GDM1 (cell line): Measurements from ENCODE around the gene CCDC124.
"Not testable (repeated sequence)": the region's sequence is repeated elsewhere in the genome, so short reads cannot be mapped to it uniquely, and the experiment has no call there.

Source experiments
- DNase-seq: peaks from one replicate; lab custom pipeline; 2025; lab: John Stamatoyannopoulos, UW

Gene CCDC124

DNA sequence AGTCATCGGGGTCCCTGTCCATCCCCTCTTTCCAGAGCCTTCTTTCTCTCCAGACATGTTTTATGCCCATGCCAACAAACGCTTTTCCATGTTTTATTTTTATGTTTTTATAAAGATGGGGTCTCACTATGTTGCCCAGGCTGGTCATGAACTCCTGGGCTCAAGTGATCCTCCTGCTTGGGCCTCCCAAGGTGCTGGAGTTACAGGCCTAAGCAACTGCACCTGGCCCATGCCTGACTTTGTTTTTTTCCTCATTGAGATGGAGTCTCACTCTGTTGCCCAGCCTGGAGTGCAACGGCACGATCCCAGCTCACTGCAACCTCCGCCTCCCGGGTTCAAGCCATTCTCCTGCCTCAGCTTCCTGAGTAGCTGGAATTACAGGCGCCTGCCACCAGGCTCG is 53.8 kb downstream of the CCDC124 start:
- DNase-seq = not testable (repeated sequence)

DNA sequence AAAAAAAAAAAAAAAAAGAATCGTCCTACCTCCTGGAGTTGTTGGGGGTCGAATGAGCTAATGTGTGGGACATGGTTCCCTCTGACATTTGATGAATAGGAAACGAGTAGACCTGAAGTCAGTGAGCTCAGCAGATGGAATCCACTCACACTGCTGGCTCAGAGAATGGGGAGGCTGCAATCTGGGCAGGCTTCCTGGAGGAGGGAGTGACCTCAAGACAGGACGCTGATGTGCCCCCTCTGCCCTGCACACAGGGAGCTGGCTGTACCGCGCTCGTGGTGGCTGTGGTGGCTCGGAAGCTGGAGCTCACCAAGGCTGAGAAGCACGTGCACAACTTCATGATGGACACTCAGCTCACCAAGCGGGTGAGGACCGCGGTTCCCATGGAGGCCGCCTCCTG is 55.3 kb downstream of the CCDC124 start:
- no peak for DNase-seq

DNA sequence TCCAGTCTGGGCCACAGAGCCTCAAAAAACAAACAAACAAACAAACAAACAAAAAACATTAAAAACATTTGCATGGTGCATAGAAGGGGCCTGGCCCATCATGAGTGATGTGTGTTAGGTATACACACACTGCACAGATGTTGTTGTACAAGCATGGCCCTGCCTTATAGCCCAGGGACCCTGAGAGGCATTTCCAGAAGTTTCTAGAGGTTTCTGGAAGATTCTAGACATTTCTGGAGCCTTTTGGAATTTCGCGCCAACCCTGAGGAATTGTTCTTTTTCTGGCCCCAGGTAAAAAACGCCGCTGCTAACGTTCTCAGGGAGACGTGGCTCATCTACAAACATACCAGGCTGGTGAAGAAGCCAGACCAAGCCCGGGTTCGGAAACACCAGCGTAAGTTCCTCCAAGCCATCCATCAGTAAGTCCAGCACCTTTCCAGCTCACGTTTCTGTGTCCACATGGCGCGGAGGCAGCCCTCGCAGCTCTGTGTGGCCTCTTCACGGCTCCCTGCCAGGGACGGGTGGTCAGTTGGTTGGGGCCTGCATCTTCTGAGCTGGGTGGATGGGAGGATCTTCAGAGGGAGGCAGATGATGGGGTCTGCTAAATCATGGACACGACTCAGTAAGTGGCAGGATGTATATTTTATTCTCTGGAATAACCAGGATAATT is 56.7 kb downstream of the CCDC124 start:
- DNase-seq = no peak

DNA sequence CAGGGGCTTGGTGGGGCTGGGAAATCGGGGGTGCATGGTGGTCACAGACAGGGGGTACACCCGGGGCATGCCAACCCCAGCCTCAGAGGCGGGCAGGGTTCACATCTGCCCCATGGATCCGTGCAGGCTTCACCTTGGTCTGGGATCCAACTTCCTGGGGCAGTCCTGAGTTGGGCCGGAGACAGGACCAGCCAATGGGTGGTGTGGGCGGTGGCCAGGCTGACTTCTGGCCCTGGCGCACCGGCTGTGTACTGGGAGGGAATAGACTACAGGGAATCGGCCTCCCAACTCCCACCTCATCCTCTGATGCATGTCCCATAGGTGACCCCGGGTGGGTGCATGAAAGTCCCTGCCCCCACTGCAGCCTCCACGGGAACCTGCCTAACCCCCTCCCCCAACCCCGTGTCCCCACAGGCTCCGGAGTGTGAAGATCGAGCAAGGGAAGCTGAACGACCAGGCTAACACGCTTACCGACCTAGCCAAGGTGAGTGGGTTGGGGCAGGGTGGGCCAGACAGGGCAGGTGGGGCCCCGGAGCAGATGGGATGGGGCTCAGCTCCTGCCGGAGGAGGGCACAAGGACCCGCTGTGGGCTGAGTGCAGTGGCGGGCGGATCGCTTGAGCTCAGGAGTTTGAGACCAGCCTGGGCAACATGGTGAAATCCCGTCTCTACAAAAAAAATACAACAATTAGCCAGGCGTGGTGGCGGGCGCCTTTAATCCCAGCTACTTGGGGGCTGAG is 60.4 kb downstream of the CCDC124 start:
- DNase-seq = no peak
